Transverse colon (tissue), 4 donors: ENCODE measurements around the gene VWA8. TPM values are rescaled to one million over a fixed set of nuclear protein-coding genes. Genes with fewer than 3 reads are reported as not detected.
"Not testable (repeated sequence)": the region's sequence is repeated elsewhere in the genome, so short reads cannot be mapped to it uniquely, and the experiment has no call there.

Experiments
- DNase-seq: peaks from one replicate; pipeline ENCODE4 v3.0.0-alpha.2; 2019
- H3K27ac ChIP-seq, 4 donors: fragments of 200-600 bp; sonication (generic); 2 replicates each; pipeline ENCODE4 v1.5.1; 2016 to 2018; ENCODE audit warnings: inconsistent platforms in 4 of 4
- H3K27me3 ChIP-seq: fragments of 200-600 bp; sonication (generic); 2 replicates; pipeline ENCODE4 v1.5.1; 2017; ENCODE audit warnings: inconsistent platforms
- H3K36me3 ChIP-seq, 4 donors: fragments of 200-600 bp; sonication (generic); 2 replicates each; pipeline ENCODE4 v1.5.1; 2017 to 2019; ENCODE audit warnings: inconsistent platforms in 4 of 4
- H3K4me1 ChIP-seq, 4 donors: fragments of 200-600 bp; sonication (generic); 2 replicates each; pipeline ENCODE4 v1.5.1; 2017 to 2020; ENCODE audit warnings: inconsistent platforms in 4 of 4
- H3K4me3 ChIP-seq, 4 donors: fragments of 200-600 bp; sonication (generic); 1 replicate in 1 of 4; 2 replicates in 3 of 4; pipeline versions ENCODE4 v1.5.1 to v1.6.1; 2017 to 2019; ENCODE audit warnings: inconsistent platforms in 4 of 4
- H3K9me3 ChIP-seq, 2 donors: fragments of 200-600 bp; sonication (generic); 2 replicates each; pipeline ENCODE4 v1.5.1; 2017 to 2019; ENCODE audit warnings: inconsistent platforms in 2 of 2
- EP300 ChIP-seq: sonication (generic); formaldehyde crosslinking; IDR thresholded peaks from one replicate; pipeline ENCODE4 v1.6.1; 2017; ENCODE audit warnings: antibody characterized with exemption, low read depth
- POLR2A ChIP-seq: fragments of 450-650 bp; IDR thresholded peaks from one replicate; pipeline ENCODE4 v1.6.1; 2016; ENCODE audit warnings: antibody characterized with exemption, mild to moderate bottlenecking, moderate library complexity
- POLR2AphosphoS5 ChIP-seq, 3 donors: sonication (generic); formaldehyde crosslinking; IDR thresholded peaks; one replicate each; pipeline ENCODE4 v1.6.1; 2016; ENCODE audit warnings: antibody characterized with exemption in 3 of 3
- WGBS, 2 donors: methylation state at CpG; one replicate each; pipeline ENCODE4 v1.1.5; 2018; ENCODE audit warnings: low coverage in 1 of 2; 5-methylcytosine and 5-hydroxymethylcytosine counted together
- in situ Hi-C, 4 donors: fragments of 200-750 bp; cut with MboI; loops; one replicate each; pipeline versions ENCODE4 v1.15.0 to v1.15.1; 2017; ENCODE audit warnings: low sequenced_read_pairs in 3 of 4, low pct_ligation_motif_present in 1 of 4, low pct_unique_long_range_greater_than_20kb in 1 of 4
- intact Hi-C: fragments of 100-400 bp; cut with DNase I; formaldehyde crosslinking; loops from one replicate; pipeline ENCODE4 v1.15.1; 2023; ENCODE audit warnings: low total_unique reads
- total RNA-seq, 4 donors: library from RNA; depleted of rRNA; stranded (reverse); fragments of >200 nt; gene quantifications; one replicate each; pipeline ENCODE4 v1.1.0, GENCODE V29; 2016
- TF ChIP-seq, protein P1 (sequence below), 5 experiments: fragments of 200-600 bp in 3 of 5; fragments of 450-650 bp in 2 of 5; sonication (generic) in 3 of 5; IDR thresholded peaks; 1 replicate in 2 of 5; 2 replicates in 3 of 5; pipeline ENCODE4 v1.5.1; 2016 to 2017; ENCODE audit warnings: antibody characterized with exemption in 5 of 5, inconsistent platforms in 3 of 5, mild to moderate bottlenecking in 2 of 5, moderate library complexity in 1 of 5

VWA8 gene
- total RNA-seq, 4 donors from 2014 or later = 12.7 to 65.1 (median 35.0) TPM

DNA sequence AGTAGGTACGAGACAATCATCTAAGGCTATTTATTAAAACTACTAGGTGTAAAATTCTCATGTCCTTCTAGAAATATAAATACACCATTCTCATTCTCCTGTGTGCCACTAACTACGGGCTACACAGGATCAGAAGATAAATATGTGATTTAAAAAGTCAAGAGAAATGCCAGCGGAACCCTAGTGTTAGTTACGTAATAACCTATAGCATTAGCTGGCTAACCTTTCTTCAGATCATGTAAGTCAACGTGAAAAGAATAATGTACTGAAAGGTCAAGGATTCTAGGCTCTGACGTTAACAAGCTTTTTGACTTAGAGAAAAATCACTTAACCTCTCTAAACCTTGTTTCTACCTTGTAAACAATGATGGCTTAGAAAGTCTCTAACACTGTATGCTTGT, 381.7 kb downstream of the VWA8 start:
- H3K27me3 ChIP-seq = no peaks in the 10 kb centered on the region
- TF ChIP-seq, protein P1, sequence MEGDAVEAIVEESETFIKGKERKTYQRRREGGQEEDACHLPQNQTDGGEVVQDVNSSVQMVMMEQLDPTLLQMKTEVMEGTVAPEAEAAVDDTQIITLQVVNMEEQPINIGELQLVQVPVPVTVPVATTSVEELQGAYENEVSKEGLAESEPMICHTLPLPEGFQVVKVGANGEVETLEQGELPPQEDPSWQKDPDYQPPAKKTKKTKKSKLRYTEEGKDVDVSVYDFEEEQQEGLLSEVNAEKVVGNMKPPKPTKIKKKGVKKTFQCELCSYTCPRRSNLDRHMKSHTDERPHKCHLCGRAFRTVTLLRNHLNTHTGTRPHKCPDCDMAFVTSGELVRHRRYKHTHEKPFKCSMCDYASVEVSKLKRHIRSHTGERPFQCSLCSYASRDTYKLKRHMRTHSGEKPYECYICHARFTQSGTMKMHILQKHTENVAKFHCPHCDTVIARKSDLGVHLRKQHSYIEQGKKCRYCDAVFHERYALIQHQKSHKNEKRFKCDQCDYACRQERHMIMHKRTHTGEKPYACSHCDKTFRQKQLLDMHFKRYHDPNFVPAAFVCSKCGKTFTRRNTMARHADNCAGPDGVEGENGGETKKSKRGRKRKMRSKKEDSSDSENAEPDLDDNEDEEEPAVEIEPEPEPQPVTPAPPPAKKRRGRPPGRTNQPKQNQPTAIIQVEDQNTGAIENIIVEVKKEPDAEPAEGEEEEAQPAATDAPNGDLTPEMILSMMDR (IDR thresholded peaks at IDR 0.05) = no peak
- TF ChIP-seq POLR2AphosphoS5 (IDR thresholded peaks at IDR 0.05) (no peak), POLR2A (no peak), EP300 (no peak)
- in situ Hi-C loops = no loop called here
- 96 to 98% methylated on average over 6 of the region's 6 CpGs for WGBS, 2 donors
- H3K9me3 ChIP-seq = no peaks in the 10 kb centered on the region
- H3K27ac ChIP-seq = no peak overlapping the region
- H3K4me1 ChIP-seq = no peaks in the 10 kb centered on the region
- no peak for DNase-seq
- H3K36me3 ChIP-seq = peaks cover 0 to 11% (median 0%) of the 10 kb centered on the region in 4 donors
- H3K4me3 ChIP-seq = no peak overlapping the region
- intact Hi-C loops = no loop called here

DNA sequence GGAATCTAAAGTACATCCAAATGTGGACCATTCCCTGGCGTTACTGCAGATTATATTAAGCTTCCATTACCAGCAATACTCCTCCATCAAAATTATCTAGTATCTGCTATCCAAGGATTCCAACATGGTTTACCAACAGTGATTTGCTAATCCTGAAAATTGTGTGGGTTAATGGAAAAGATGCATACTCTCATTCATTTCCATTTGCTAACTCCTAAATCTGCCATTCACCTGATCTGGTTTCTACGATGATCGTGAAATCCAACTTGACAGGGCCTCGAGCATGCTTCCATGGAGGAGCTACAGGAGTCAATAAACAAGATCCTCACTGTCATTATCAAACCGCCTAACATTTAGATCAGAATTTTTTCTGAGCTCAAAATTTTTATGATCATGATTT, 382.5 kb downstream of the VWA8 start:
- H3K27me3 ChIP-seq = no peaks in the 10 kb centered on the region
- in situ Hi-C loops = no loop called here
- 92 to 93% methylated on average over 5 of the region's 5 CpGs for WGBS, 2 donors

DNA sequence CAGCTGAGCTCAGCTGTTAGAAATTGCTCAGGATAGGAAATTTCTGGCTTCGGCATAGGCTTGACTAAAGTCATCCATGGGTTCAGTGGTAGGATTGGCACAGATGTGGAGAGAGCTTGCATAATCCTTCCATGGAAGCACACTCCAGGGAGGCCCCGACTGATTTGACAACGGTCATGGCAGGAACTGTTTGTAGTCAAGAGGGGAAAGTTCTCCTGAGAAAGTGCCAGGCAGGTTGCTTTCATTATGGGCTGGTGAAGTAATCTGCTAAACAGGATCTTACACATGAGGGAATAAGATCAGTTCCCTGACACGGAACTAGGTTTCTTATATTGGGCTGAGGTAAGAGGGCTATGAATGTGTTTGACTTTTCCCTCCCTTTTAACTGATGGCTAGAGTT, 383.5 kb downstream of the VWA8 start:
- TF ChIP-seq POLR2A (no peak), POLR2AphosphoS5 (IDR thresholded peaks at IDR 0.05) (no peak)
- intact Hi-C loops = no loop called here
- Histone ChIP-seq H3K36me3 (peaks cover 0 to 11% (median 0%) of the 10 kb centered on the region in 4 donors), H3K9me3 (no peaks in the 10 kb centered on the region), H3K27ac (no peak overlapping the region), H3K27me3 (no peaks in the 10 kb centered on the region), H3K4me3 (no peak overlapping the region), H3K4me1 (no peaks in the 10 kb centered on the region)
- in situ Hi-C loops = no loop called here
- DNase-seq = no peak
- 43 to 62% methylated on average over 3 to 4 of the region's 4 CpGs for WGBS, 2 donors

More for the DNA sequence above, 382.5 kb downstream of the VWA8 start:
- no peaks in the 10 kb centered on the region for H3K9me3 ChIP-seq
- no peak overlapping the region for H3K27ac ChIP-seq
- H3K36me3 ChIP-seq = peaks cover 0 to 11% (median 0%) of the 10 kb centered on the region in 4 donors
- TF ChIP-seq, protein P1 (IDR thresholded peaks at IDR 0.05) = no peak
- no peak for TF ChIP-seq POLR2AphosphoS5 (IDR thresholded peaks at IDR 0.05)
- no peak for TF ChIP-seq POLR2A
- TF ChIP-seq EP300 = no peak
- H3K4me1 ChIP-seq = no peaks in the 10 kb centered on the region
- no peak overlapping the region for H3K4me3 ChIP-seq
- intact Hi-C loops = no loop called here
- no peak for DNase-seq

DNA sequence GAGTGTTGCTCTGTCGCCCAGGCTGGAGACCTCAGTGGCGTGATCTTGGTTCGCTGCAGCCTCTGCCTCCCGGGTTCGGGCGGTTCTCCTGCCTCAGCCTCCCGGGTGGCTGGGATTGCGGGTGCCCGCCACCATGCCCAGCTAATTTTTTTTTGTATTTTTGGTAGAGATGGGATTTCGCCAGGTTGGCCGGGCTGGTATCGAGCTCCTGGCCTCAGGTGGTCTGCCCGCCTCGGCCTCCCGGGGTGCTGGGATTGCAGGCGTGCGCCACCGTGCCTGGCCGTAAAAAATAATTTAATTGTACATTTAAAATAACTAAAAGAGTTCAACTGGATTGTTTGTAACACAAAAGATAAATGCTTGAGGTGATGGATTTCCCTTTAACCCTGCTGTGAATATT, 387.3 kb downstream of the VWA8 start:
- 97 to 98% methylated on average over 7 to 19 of the region's 19 CpGs for WGBS, 2 donors
- H3K4me1 ChIP-seq, DNase-seq, H3K4me3 ChIP-seq, H3K27me3 ChIP-seq, in situ Hi-C loops, intact Hi-C loops, H3K9me3 ChIP-seq, H3K27ac ChIP-seq: not testable (repeated sequence)
- peaks cover 0 to 11% (median 0%) of the 10 kb centered on the region in 4 donors for H3K36me3 ChIP-seq

DNA sequence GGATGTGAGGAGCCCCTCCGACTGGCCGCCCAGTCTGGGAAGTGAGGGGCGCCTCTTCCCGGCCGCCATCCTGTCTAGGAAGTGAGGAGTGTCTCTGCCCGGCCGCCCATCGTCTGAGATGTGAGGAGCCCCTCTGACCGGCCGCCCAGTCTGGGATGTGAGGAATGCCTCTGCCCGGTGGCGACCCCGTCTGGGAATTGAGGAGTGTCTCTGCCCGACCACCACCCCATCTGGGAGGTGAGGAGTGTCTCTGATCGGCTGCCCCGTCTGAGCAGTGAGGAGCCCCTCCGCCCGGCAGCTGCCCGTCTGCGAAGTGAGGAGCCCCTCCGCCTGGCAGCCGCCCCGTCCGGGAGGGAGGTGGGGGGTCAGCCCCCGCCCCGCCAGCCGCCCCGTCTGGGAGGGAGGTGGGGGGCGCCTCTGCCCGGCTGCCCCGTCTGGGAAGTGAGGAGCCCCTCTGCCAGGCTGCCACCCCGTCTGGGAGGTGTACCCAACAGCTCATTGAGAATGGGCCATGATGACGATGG, 389.0 kb downstream of the VWA8 start:
- H3K36me3 ChIP-seq = peaks cover 0 to 11% (median 2%) of the 10 kb centered on the region in 4 donors
- H3K27ac ChIP-seq, intact Hi-C loops, H3K4me3 ChIP-seq, H3K4me1 ChIP-seq, H3K9me3 ChIP-seq, H3K27me3 ChIP-seq, DNase-seq, in situ Hi-C loops: not testable (repeated sequence)
- 95% methylated on average over 25 of the region's 33 CpGs; no CpG with 5 or more reads in 1 of the 2 donors for WGBS, 2 donors

DNA sequence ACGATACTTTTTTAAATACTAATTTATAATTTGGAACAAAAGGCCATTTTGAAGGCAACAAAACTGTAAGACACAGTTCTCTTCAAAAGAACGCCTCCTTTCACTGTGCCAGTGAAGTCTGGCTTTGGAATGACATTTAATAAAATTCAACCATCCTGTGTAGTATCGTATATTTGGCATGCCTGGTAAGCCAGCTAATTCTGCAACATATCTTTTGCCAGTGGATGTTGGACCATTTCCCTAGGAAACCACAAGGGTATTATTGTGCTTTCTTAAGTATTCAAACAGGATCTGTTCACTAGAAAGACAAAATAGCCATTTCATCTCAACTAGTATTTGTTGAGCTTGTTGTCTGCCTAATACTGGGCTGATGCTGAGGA, 391.9 kb downstream of the VWA8 start:
- DNase-seq = no peak
- Histone ChIP-seq H3K36me3 (peaks cover 0 to 3% (median 0%) of the 10 kb centered on the region in 4 donors), H3K27ac (peak overlapping the region in 1 of 4 donors; percentile 43), H3K4me1 (peaks cover 0 to 3% (median 0%) of the 10 kb centered on the region in 4 donors), H3K4me3 (no peak overlapping the region), H3K27me3 (no peaks in the 10 kb centered on the region), H3K9me3 (no peaks in the 10 kb centered on the region)
- intact Hi-C loops (no loop called here), in situ Hi-C loops (no loop called here)
- WGBS, 2 donors = 64 to 71% methylated on average over 3 of the region's 3 CpGs
- no peak for TF ChIP-seq POLR2A
- no peak for TF ChIP-seq EP300
- no peak for TF ChIP-seq POLR2AphosphoS5 (IDR thresholded peaks at IDR 0.05)
- TF ChIP-seq, protein P1 (IDR thresholded peaks at IDR 0.05) = no peak
